ENCODE results near the gene HBE1.
"Not testable (repeated sequence)": the region's sequence is repeated elsewhere in the genome, so short reads cannot be mapped to it uniquely, and the experiment has no call there.

HBE1 gene

DNA sequence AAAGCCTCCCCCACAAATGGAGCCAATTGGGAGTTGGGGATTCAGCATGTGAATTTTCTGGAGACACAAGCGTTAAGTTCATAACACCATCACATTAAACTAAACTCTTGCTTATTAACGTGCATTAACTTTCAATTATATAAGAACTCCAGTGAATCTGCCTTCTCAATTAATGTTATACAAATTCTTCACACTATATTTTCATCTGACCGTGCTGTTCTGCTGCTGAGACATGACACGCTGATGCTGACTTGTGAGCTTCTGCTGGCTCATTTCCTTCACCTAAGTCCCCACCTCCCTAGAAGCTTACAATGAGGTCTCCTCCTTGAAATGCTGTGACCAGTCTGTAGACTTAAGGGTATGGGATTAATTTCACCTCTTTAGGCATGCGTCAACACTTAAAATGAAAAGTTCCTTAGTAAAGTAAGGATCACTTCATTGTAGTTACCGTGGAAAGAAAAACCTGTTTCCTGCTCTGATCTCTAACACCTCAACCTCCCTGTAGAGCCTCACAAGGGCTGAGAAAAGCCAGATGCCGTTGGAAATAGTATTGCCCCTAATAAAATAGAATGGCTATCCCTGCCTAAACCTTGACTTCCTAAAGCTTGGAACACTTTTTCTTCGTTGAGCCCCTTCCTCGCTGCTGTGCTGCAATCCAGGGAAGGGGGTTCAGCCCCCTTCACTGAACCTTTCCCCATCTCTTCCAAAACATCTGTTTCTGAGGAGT lies 17.4 kb downstream of the HBE1 start:
- no peak for DNase-seq

DNA sequence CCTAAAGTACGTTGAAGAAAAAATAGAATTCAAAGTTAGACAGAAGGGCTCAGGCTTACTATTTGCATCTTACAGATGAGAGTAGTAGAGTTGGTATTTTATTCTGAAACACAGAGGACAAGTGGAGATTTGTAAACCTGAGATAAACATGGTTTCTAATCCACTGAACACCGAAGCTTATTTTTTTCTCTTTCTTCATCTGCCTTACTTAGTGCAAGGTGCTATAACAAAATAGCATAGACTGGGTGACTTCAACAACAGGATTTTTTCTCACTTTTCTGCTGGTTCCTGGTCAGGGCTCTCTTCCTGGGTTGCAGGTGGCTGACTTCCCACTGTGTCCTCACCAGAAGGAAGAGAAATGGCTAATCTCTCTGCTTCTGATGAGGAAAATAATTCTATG lies 18.0 kb downstream of the HBE1 start:
- DNase-seq = no peak

DNA sequence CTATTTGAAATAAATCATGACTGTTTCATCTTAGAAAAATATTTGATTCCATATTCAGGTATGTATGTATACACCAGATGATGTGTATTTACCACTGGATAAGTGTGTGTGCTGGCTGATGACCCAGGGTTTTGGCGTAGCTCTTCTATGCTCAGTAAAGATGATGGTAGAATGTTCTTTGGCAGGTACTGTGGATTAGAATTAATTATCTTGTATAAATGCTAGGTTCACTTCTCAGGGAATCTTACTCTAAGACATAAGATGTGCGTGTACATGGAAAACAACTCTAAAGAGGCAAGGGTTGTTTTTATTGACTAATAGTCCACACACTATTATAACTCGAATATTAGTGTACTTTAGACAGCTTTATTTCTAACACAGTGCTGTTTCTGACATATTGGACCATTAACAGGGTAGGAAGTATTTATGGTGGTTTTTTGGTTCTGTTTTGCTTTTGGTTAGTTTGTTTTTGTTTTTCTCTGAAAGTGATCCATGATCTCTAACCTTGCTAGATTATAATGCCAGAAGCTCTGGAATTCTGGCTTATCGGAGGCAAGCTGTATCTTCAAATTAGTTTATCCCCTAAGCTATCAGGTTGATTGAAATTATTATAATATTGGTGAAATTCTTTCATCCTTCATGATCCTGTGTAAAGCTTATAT lies 19.1 kb downstream of the HBE1 start:
- DNase-seq = no peak

DNA sequence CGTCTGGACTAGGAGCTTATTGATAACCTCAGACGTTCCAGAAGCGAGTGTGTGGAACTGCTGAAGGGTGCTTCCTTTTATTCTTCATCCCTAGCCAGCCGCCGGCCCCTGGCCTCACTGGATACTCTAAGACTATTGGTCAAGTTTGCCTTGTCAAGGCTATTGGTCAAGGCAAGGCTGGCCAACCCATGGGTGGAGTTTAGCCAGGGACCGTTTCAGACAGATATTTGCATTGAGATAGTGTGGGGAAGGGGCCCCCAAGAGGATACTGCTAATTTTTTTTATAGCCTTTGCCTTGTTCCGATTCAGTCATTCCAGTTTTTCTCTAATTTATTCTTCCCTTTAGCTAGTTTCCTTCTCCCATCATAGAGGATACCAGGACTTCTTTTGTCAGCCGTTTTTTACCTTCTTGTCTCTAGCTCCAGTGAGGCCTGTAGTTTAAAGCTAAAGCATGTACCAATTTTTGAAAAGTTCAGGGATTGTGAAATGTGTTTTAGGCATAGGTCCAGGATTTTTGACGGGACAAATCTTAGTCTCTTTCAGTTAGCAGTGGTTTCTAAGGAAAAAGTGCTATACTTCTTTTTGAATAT lies 19.8 kb downstream of the HBE1 start, which contains the start of gene HBG1:
Gene HBG1 (minus strand): TSS at position 51 of the 590 bp plus-strand sequence. CDS start 53 bp downstream, outside the sequence.
- not testable (repeated sequence) for DNase-seq

DNA sequence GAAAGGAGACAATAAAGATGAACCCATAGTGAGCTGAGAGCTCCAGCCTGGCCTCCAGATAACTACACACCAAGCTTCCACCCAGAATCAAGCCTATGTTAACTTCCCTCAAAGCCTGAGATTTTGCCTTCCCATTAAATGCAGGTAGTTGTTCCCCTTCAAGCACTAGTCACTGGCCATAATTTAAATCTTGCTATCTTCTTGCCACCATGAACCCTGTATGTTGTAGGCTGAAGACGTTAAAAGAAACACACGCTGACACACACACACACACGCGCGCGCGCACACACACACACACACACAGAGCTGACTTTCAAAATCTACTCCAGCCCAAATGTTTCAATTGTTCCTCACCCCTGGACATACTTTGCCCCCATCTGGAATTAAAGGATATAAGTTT lies 21.2 kb downstream of the HBE1 start:
- not testable (repeated sequence) for DNase-seq

DNA sequence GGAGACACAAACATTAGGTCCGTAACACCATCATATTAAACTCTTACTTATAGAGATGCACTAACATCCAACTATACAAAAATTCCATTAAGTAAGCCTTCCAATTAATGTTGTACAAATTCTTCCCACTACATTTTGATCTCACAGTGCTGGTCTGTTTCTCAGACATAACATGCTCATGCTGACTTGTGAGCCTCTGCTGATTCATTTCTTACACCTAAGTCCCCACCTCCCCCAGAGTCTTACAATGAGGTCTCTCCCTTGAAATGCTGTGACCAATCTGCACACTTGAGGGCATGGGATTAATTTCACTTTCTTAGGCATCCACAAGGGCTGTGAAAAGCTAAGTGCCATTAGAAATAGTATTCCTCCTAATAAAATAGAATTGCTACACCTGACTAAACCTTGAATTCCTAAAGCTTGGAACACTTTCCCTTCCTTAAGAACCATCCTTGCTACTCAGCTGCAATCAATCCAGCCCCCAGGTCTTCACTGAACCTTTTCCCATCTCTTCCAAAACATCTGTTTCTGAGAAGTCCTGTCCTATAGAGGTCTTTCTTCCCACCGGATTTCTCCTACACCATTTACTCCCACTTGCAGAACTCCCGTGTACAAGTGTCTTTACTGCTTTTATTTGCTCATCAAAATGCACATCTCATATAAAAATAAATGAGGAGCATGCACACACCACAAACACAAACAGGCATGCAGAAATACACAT lies 22.1 kb downstream of the HBE1 start:
- DNase-seq = no peak

DNA sequence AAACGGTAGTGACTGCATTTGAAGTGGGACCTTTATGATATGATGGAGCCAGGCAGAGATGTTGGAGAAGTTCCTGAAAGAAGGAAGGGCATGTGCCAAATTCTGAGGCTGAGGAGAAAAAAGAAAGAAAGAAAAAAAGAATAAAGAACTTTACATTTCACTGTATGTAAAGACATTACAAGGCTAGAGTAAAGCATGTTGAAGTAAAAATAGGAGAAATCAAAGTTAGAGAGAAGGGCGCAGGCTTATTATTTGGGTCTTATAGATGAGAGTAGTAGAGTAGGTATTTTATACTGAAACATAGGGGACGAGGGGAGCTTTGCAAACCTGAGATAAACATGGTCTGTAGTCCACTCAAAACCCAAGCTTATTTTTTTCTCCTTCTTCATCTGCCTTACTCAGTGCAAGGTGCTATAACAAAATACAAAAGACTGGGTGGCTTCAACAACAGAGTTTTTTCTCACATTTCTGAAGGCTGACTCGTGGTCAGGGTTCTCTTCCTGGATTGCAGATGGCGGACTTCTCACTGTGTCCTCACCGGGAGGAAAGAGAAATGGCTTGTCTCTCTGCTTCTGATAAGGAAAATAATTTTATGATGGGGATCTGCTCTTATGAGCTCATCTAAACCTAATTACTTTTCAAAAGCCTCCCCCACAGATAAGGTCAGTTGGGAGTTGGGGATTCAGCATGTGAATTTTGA lies 22.8 kb downstream of the HBE1 start:
- DNase-seq = no peak

DNA sequence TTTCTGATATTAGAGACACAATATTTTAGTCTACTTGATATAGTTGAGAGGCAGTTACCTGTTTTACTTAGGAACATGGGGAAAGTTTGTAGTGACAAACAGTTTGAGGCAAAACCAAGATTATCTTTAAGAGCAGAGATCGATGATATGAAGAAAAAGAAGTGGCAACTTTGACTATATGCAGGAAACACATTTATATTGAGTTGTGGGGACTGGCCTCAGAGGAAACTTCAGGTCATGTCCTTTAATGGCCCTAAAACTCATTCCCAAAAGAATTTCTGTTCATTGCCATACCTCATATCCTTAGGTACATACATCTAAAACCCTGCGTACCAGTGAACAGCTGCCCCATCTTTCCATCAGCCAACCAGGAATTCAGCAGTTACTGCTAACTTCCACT lies 24.6 kb downstream of the HBE1 start:
- DNase-seq = no peak

DNA sequence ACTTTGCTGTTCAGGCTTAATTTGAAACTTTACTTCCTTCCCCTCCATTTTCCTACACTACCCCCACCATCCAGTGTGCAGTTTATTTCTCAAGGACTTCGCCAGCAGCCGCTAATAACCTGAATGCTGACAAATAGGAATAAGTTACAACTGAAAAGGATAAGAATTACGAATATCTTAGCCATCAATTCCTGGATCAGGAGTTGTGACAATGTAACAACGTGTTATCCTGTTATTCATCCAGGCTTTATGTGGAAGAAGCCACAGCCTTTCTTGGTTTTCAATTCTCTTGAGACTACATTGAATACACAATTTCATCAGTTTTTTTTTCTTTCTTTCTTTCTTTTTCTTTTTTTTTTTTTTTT lies 25.9 kb downstream of the HBE1 start:
- no peak for DNase-seq

DNA sequence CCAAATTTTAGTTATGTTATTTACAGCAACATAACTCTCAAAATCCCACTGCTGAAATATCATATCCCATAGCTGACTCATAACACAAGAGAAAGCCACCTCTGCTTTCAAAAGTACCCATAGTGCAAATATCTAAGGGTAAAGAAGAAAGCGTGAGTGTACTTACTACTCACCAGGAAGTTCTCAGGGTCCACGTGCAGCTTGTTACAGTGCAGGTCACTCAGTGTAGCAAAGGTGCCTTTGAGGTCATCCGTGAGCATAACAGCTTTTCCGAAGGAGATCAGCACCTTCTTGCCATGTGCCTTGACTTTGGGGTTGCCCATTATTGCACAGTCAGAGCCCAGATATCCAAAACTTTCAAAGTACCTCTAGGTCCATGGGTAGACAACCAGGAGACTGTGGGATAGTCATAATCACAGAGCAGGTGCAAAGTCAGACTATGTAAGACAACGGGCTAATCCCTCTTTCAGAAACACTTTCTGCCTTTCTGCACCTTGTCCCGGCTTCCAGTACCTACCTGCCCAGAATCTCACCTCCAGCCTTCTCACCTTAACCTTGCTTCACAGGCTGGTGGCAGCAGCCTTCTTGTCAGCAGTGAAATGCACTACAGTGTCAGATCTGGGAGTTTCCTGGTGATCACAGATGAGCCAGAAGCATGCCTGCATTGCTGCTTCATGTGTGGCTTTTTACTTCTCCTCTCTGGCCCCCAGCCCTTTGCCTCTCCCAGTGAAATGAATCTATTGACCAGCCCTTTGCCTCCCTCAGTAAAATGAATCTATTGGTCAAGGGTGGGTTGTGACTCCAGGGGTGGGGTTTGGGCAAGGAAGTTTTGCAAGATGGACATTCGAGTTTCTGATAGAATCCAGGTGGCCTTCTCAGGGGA lies 26.6 kb downstream of the HBE1 start:
- no peak for DNase-seq

DNA sequence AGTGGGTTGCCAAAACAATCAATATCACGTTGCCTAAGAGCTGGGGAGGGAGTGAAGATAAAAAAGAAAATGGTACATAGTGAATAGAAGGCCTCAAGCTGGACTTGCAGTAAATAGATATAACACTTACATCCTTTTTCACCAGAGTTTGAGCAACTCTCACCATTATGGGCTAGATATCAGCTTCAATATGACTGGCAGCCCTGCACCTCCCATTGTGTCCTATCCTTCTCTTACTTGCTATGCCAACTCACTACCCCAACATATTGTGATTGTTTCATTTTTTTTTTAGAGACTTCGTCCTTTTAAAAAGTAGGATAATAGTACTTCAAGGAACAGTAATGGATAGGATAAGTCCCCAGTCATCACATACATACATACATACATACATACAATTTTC lies 27.5 kb downstream of the HBE1 start:
- no peak for DNase-seq

DNA sequence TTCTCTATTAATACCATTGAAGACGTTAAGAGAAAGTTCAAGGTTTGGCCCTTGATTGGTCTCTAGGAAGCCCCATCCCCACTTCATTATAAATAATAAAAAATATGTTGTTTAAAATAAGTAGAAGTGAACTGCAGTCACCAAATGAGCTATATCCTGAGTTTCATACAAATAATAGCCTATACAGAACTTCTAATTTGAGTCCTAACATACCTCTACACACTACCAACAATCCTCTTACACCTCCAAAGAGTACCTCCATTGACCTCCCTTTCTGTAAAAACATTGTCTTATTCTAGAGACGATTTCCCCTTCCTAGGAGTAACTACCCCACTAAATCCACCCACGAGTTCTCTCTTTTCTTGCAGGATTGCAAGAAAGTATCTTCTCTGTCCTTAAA lies 28.3 kb downstream of the HBE1 start:
- no peak for DNase-seq

DNA sequence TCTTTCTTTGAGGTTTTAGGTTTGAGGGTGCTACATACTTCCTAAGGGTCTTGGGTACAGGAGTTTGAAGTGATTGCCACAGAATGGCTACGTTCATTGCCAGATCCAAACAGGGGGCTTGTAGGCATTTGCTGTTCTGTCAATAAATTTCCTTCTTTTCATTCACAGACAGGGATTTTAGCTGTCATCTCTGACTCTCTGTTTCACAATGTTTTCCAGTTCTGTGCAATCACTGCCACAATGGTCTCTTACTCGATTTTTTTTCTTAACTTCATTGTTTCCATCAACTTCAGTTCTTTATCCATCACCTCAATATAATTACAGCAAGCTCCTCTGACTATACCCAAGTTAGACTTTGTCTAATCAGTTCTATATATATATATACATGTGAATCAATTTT lies 29.3 kb downstream of the HBE1 start:
- DNase-seq = no peak

DNA sequence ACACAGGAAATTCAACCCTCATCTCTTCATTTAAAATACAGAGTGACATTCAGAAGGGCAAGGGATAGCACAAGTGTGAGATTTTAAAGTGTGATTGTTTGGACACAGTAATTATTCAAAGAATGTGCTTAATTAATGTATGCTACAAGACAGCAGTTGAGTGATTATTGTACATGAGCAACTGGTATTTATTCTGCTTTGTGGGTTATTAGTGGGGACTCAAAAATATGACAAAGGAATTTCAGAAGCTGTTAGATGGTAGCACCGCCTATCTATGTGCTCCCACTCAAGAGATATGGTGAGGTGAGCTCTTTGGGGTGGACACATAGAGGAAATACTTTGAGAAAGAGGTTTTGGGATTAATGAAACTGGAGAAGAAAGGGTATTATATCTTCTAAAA lies 29.7 kb downstream of the HBE1 start:
- DNase-seq = no peak

DNA sequence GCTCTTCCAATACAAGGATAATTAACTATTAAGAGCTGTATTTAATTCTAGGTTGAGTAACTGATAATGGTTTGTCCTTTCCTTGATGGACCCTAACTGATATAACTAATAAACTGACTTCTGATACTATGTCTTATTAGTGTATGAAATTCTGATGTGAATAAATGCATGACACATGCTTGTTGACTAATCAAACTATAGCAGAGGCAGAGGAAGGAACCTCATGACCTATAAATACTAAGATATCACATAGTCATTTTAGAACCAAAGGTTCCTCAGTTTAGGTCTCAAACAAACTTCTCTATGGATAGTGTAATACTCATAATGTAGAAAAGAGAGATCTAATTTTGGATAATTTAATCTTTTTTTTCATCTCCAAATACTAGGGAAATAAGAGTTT lies 30.7 kb downstream of the HBE1 start:
- DNase-seq = no peak

DNA sequence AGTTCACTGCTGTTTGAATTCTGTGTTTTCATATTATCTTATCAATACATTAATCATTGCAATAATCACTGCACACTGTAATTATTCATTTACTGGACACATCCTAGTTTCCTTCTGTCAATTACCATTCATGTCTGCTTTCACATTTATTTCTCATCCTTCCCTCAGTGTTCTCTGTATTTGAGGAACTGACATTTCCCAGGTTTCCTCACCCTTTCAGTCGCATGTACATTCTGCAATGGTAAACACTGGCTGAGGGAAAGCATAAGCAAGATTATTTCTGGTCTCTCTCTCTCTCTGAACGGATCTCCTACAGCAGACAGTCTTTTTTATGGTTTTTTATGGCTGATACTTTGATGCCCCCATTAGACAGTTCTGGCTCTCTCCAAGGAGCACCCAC lies 31.3 kb downstream of the HBE1 start:
- DNase-seq = no peak

DNA sequence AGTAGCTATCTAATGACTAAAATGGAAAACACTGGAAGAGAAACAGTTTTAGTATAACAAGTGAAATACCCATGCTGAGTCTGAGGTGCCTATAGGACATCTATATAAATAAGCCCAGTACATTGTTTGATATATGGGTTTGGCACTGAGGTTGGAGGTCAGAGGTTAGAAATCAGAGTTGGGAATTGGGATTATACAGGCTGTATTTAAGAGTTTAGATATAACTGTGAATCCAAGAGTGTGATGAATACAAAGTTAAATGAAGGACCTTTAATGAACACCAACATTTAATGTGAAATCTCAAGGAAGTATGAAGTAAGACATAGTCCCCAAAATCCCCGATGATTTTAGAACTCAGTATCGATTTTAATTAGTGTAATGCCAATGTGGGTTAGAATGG lies 32.3 kb downstream of the HBE1 start:
- no peak for DNase-seq

DNA sequence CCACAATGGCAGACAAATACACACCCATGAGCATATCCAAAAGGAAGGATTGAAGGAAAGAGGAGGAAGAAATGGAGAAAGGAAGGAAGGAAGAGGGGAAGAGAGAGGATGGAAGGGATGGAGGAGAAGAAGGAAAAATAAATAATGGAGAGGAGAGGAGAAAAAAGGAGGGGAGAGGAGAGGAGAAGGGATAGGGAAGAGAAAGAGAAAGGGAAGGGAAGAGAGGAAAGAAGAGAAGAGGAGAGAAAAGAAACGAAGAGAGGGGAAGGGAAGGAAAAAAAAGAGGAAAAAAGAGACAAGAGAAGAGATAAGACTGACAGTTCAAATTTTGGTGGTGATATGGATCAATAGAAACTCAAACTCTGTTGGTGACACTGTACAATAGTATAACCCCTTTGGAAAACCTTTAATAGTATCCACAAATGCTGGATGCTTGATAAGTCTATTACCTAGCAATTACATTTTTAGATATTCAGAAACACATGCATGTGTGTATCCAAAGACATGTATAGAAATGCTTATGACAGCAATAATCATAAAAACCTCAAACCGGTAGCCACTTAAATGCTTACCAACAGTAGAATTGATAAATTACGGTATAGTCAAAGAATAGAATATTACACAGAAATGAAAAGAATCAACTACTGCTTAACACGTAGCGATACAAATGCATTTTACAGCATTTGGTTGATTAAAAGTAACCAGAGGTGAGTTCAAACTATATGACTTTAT lies 34.2 kb downstream of the HBE1 start:
- no peak for DNase-seq

DNA sequence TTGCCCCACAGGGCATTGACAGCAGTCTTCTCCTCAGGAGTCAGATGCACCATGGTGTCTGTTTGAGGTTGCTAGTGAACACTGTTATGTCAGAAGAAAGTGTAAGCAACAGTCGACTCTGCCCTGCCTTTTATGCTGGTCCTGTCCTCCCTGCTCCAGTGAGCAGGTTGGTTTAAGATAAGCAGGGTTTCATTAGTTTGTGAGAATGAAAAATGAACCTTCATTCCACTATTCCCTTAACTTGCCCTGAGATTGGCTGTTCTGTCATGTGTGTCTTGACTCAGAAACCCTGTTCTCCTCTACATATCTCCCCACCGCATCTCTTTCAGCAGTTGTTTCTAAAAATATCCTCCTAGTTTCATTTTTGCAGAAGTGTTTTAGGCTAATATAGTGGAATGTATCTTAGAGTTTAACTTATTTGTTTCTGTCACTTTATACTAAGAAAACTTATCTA lies 35.3 kb downstream of the HBE1 start, which contains the start of gene HBD:
Gene HBD (minus strand): TSS at position 103 of the 454 bp plus-strand sequence. CDS start 50 bp downstream, at position 53.
- peak; percentile 8 for DNase-seq

DNA sequence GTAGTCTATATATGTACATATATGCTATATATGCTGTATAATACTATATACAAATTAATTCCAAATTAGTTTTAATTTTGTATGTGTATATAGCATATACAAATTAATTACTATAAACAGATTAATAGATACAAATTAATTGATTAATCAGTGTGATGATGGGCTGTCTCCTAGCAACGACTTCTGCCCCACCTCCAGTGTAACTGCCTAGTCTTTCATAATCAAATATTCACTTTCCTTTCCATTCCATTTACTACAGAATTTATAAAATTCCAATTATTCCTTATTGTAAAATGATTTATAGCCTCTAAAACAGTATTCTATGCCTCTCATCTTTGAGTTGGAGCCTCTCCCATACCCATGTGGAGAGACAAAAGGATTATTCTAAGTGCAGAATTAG lies 36.4 kb downstream of the HBE1 start:
- no peak for DNase-seq

DNA sequence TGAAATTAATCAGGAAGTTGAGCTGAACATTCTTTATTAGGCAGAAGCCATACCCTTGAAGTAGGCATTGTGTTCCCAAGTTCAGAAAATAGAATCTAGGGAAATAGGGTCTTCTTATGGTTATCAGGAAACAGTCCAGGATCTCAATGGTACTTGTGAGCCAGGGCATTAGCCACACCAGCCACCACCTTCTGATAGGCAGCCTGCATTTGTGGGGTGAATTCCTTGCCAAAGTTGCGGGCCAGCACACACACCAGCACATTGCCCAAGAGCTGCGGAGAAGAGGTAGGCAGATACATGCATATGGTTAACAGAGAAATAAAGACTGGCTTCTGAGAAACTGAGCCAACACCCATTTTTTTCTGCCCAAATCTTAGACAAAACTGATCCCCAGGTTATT lies 36.9 kb downstream of the HBE1 start:
- no peak for DNase-seq

Measured in activated CD4-positive, alpha-beta T cell treated with anti-CD3 and anti-CD28 coated beads, Interleukin-2, Interleukin-6, amounts not matched to agents 100 ng/mL and 50 ng/mL, durations not matched to agents 16 hours and 8 hours (primary cell).